Measurements from ENCODE around the gene HSPA12A.

- no peak for TF ChIP-seq SUZ12 (IDR thresholded peaks at IDR 0.05; ENCODE audit: extremely low read depth, insufficient read depth, insufficient read length)
- TF ChIP-seq YY1 (IDR thresholded peaks at IDR 0.05; ENCODE audit: insufficient read depth, insufficient read length): no peak
- TF ChIP-seq ZNF274 (IDR thresholded peaks at IDR 0.05; ENCODE audit: low read depth, low read length): no peak
Observed at GRCh38 chr10:116756277-116756676, 13.9 kb upstream of the HSPA12A start.

Data from NT2/D1 (cell line).